Stimulated activated CD4-positive, alpha-beta T cell treated with anti-CD3 and anti-CD28 coated beads, Interleukin-4, amount 100 ng/mL, for 4 hours (primary cell): ENCODE measurements around the gene SLC16A13.

Experiments
- DNase-seq, 2 experiments: peaks; one replicate each; pipeline ENCODE4 v3.0.0-alpha.2; 2020

The SLC16A13 gene

DNA sequence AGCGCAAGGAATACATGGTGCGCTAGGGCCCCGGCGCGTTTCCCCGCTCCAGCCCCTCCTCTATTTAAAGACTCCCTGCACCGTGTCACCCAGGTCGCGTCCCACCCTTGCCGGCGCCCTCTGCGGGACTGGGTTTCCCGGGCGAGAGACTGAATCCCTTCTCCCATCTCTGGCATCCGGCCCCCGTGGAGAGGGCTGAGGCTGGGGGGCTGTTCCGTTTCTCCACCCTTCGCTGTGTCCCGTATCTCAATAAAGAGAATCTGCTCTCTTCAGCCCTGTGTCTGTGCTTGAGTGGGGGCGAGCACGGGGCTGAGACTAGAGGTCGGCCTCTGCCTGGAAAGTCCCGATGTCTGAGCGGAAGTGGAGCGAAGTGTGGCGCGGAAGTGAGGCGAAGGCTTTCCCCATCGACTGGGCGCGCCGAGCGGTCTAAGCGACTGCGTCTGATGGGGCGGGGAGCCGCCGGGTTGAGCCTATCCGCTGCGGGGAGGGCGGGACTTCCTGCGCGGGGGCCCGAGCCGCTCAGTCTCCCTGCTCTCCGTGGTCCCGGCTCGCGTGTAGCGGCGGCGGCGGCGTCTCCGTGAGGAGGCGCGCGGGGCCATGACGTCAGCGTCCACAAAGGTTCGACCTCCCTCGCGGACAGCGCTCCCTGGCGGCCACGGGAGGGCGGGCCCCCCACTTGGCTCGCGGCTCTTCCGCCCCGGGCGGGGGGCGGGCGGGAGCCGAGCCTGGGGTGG is 21.4 kb upstream of the SLC16A13 start:
- DNase-seq: peak; percentile 96 to 98

DNA sequence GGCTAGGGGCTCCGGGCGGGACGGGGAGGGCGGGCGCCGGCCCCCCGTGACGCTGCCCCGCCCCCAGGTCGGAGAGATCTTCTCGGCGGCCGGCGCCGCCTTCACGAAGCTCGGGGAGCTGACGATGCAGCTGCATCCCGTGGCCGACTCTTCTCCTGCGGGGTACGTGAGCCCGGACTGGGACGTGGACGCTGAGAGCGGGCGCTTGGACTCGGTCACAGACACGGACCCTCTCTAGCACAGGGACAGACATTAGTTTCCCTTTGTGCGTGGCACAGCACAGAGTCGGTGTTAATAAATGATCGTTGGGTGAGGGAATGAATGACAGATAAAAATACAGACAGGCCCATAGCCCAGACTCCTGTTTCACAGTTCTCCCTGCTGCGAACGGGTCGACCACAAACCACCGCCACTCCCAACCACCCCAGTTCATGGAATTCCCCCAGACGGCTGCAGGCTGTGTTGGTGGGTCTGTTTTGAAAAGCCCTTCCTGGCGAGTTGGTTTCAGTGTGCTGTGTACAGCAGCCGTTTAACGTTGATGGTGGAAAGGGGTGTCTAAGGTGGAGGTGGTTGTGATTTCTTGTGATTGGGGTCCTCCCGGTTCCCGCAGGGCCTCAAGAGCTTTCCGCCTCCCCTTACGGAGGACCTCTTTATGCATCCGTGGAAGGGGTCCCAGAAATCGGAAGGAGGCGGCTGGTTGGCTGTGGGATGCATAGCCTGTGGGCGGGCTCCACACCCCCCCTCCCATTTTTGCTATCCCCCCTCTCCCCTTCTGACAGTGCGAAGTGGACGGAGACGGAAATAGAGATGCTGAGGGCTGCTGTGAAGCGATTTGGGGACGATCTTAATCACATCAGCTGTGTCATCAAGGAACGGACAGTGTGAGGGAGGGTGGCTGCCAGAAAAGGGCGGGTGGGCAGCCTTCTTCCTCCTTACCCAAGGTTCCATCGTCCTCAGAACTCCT is 20.5 kb upstream of the SLC16A13 start:
- peak; percentile 59 to 79 for DNase-seq

DNA sequence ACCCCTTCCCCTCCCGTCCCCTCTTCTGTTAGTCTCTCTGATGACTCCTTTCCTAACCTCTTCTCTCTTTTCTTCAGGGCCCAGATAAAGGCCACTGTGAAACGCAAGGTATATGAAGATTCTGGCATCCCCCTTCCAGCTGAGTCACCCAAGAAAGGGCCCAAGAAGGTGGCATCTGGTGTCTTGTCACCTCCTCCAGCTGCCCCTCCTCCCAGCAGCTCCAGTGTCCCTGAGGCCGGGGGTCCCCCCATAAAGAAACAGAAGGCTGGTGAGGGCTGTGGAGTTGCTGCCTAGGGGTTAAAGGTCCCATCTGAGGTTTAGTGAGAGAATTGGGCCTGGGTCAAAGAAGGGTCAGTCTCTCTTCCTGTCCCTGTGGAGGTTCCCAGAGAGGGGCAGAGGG is 19.4 kb upstream of the SLC16A13 start:
- no peak for DNase-seq

DNA sequence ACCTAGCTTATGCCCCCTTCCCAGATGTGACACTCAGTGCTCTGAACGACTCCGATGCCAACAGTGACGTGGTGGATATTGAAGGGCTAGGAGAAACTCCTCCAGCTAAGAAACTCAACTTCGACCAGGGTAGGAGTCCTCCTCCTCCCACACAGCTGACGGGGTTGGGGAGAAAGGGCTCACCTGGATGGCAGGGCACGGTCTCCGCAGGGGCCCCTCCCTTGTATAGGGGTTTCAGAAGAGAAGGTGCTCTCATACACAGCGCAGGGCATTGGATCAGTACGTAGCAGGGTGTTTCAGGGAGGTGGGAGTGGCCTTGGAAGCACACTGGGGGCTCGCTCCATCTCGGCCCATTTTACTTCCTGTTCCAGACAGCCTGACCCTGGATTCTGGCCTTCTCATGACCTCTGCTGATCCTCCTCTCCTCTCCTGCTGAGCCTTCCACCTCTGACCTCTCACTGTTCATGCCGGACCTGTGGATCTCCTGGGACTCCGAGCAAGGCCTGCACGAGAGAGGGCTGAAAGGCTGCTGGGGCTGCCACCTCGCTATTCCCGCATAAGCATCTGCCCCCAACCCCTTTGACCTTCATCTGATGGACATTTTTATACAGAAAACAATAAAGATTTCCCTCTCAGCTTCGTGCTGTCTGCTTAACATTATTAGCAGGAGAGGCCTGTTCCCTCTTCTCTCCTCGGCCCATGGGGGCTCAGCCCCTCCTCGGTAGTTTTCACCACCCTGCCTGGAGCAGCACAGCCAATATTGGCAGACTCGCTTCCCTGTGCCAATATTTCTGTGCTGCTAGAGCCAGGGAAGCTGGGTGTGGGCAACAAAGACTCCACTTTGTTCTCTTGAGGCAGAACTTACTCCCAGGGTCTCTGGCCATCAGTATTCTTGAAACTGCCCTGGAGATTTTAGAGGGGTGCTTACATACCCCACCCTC is 18.7 kb upstream of the SLC16A13 start:
- no peak for DNase-seq

DNA sequence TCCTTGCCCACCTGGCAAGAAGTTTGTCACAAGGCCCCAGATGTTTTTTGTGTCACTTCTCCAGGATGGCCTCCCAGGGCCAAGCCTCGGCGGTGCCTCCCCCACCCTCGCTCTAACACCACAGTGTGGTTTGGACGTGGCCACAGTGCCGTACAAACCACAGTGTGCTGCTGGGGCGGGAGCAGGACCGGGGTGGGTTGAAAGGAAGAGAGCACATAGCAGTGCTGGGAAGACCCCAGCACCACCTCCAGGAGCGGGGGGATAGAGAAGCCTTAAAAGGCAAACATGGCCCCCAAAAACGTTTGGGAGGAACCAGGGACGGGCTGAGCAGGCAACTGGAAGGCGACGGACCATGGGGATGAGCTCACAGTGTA is 18.0 kb upstream of the SLC16A13 start:
- DNase-seq: no peak

DNA sequence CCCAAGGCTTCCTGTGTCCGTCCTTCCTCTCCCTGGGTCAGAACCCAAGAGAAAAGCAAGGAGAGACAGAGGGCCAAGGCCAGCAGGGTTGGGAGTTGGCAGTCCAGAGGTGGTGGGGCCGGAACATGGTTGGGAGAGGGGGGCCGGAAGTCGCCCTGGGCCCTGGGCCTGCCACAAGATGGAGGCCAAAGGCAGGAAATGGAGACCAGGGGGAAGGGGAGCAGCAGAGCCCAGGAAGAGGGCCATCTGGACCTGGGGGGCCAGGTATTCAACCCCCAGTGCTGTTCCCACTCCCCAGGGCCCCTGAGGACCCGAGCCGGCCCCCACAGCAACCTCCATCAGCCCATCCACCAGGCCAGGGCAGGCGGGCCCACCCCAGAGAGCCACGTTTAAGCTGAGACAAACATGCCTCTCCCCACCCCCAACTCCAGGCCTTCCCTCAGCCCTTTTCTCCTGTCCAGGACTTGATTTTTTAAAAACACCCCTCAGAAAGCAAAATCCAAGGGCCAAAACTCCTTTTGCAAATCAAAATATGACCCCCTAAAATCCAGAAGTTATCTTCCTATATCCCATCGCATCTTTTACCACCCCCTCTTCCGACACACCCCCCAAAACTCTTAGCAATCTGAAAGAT is 17.4 kb upstream of the SLC16A13 start:
- DNase-seq: no peak

DNA sequence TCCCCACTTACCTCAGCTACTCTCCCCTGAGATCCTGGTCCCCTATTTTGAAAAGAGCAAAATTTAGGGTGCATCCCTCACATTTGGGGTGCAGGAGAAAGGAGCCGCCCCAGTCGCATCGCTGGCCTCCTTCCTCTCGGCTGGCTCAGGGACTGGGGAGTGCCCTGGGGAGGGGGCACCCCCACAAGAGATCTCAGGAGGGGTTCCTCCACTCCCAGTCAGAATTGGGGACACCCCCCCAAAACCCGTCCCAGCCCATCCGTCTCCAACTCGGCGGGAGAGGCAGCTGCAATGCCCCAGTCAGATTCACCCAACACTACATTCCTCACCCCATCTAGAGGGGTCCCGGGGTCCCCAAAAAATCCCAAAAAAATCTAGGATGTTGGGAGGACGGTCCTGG is 16.4 kb upstream of the SLC16A13 start:
- DNase-seq: no peak

DNA sequence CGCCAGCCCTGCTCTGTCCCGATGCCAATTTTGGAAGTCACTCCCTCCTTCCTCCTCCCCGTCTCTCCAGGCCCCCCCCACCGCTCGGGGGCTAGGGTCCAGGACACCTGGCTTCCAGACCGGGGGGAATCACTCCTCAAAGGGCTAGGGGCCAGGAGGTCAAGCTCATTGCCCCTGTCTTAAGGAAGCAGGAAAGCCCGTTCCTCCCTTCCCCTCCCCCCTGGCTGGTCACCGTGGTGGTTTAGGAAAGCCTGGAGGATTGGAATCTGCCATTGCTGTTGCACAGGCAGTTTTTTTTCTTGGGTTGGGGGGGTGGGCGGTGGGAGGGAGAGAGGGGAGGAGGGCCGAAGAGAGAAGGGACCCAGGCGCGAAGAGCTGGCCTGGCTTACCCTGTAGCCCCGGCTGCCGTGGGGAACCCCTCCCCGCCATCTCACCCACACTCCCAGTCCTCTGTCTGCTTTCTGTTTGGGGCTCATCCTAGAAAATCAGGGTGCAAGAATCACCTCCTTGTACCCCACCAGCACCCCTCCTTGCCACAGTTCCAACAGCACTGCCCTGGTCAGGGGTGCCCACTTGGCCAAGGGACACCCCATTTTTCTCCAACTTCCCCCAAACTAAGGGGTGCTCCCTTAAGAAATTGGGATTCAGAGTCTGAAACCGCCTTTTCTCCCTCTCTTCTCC is 15.8 kb upstream of the SLC16A13 start:
- DNase-seq: no peak

DNA sequence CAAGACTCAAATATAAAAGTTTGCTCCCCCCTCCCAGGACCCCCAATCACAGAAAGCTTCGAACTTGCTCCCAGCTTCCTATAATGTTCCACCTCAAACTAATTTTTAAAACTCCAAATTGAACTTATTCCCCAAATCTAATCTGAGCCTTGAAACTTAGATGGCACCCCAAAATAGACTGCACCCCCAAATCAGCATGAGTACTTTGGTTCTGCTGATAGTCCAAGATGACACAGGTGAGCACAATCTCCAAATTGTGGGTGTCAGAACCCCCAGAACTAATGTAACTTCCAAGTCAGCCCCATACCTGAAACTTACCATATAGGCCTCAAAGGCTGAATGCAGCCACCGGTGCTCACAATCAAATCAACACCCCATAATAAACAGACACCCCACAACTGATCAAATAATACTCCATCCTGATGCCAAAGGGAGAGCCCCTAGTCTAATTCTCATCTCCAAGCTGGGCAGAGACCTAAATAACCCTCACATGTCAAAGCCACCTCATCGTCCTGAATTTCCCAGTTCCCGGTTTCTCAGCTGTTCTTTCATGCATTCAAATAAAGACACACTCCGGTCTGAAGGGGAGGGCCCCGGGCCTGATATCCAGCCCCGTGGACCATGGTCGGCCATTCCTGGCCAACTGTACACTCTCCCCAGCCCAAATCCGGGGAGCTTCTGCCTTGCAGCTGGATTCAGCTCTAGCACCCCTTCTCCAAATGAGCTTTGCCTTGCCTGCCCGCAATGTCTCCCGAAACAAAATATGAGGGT is 14.7 kb upstream of the SLC16A13 start:
- no peak for DNase-seq

DNA sequence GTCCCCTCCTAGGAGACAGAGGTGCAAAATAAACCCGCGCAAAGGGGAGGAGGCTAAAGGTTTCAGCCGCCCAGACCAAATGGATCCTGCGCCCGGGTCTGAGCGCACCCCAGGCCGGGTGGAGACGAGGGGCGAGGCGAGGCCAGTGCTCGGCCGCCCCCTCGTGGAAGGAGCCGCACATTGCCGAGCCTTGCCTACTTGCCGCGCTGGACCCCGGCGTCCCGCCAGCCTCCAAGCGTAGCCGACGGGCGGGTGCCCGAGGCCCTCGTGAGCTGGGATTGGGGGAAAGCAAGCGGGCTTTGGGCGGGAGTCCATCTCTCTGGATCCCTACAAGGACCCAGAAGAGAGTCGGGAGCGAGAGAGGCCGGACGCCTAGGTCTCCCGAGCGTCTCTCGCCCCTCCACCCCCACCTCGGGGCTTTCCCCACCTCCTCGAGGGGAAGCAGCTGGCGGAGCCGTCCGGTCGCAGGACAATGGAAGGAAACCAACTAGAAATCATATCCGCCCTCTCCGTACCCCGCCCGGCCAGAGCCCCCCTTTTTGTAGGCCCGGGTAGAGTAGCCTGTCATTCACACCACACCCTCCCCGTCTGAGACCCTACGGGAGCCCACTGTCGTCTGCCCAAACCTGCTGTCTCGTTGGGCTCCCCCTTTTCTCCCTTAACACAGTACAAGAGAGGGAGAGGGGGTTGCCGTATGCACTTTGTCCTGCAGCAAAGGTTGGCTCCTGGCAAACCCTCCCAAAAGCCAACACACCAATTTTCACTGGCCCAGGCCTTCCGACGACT is 13.6 kb upstream of the SLC16A13 start:
- DNase-seq: peak; percentile 65 to 80

DNA sequence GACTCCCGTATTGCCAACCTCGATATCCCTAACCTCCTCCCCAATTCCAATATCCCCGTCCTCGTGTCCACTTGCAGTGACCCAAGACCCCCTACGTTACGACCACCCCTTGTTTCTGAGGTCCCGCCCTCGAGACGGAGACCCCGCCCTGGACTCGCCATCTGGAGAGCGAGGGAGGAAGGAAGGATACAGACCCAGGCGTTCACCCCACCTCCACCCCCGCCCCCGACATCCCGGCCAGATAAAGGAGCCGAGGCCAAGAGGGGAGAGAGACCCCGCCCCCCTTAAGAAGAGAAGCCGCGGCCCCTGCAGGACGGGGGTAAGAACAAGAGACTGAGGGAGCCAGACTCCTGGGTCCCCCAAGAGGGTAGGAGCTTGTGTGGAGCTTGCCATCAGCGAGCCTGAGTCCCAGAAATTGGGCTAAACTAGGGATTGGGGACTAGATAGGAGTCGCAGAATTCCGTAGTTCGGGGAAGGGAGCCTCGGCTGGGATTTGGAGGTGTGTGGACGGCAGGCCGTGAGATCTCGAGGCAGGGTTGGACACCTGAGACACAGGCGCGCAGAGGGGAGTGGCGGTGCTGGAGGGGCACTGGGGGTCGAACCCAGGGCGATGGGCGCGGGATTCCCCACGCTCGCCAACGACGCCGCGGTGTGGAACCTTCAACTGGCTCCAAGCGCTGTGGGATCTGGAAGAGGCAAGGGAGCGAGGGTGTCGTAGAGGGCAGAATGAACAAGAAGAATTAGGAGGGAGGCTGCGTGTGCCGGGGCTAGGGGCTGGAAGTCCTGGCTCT is 12.8 kb upstream of the SLC16A13 start, which contains the start of gene BCL6B:
TSS of gene BCL6B (plus strand) at position 270 of the 791 bp plus-strand sequence. CDS start 622 bp downstream, outside the sequence.
- DNase-seq: no peak

DNA sequence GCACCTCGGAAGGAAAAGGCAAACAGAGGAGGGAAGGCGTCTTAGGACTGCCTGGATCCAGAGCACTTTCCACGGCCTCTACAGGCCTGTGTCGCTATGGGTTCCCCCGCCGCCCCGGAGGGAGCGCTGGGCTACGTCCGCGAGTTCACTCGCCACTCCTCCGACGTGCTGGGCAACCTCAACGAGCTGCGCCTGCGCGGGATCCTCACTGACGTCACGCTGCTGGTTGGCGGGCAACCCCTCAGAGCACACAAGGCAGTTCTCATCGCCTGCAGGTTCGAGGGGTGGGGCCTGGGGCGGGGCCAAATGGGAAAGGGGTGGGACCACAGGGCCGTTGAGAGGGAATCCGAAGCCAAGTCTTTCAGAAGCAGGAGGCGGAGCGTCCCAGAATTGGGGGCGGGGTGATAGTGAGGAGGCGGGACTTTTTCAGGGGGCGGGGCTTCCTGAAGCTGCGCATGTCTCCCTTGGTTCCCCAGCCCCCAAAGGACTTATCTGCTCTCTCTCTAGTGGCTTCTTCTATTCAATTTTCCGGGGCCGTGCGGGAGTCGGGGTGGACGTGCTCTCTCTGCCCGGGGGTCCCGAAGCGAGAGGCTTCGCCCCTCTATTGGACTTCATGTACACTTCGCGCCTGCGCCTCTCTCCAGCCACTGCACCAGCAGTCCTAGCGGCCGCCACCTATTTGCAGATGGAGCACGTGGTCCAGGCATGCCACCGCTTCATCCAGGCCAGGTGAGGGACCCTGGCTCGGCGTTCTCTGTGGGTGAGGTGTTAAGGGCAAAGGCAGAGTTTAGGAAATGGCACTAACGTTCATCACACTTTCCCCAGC is 12.0 kb upstream of the SLC16A13 start:
- peak; percentile 92 to 95 for DNase-seq

DNA sequence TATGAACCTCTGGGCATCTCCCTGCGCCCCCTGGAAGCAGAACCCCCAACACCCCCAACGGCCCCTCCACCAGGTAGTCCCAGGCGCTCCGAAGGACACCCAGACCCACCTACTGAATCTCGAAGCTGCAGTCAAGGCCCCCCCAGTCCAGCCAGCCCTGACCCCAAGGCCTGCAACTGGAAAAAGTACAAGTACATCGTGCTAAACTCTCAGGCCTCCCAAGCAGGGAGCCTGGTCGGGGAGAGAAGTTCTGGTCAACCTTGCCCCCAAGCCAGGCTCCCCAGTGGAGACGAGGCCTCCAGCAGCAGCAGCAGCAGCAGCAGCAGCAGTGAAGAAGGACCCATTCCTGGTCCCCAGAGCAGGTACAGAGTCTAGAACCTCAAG is 11.4 kb upstream of the SLC16A13 start:
- DNase-seq: no peak

DNA sequence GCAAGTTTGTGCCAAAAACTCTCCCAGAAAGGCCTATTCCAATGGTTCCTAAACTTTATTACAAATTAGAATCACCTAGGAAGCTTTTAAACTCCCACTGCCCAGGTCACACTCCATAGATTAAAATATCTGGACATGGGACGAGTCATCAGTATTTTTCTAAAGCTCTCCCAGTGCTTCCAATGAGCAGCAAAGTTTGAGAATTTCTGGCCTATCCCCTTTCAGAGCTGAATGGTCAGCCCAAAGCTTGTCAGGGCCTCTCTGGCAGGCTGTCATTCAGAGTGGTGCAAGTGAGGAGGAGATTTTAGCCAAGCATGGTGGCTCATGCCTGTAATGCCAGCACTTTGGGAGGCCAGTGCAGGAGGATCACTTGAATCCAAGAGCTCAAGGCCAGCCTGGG is 10.6 kb upstream of the SLC16A13 start:
- DNase-seq: no peak

DNA sequence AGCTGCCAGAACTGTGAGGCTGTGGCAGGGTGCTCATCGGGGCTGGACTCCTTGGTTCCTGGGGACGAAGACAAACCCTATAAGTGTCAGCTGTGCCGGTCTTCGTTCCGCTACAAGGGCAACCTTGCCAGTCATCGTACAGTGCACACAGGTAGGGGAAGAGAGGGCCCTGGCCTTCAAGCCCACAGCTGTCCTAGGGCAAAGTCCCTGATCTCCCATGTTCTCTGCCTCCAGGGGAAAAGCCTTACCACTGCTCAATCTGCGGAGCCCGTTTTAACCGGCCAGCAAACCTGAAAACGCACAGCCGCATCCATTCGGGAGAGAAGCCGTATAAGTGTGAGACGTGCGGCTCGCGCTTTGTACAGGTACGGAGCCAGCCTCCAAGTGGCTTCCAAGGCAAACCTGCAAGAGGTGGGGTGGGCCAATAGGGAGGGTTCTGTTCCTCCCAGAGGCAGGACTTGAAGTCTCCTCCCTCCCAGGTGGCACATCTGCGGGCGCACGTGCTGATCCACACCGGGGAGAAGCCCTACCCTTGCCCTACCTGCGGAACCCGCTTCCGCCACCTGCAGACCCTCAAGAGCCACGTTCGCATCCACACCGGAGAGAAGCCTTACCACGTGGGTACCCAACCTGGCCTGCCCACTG is 9.2 kb upstream of the SLC16A13 start:
- no peak for DNase-seq

DNA sequence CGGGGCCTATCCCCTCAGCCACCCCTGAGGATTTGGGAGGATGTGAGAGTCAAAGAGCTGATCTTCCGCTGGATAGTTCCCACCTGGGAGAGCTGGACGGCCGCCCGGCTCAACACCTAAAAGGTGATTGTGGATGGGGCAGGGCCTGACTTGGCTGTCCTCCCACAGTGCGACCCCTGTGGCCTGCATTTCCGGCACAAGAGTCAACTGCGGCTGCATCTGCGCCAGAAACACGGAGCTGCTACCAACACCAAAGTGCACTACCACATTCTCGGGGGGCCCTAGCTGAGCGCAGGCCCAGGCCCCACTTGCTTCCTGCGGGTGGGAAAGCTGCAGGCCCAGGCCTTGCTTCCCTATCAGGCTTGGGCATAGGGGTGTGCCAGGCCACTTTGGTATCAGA is 8.5 kb upstream of the SLC16A13 start:
- DNase-seq: no peak

DNA sequence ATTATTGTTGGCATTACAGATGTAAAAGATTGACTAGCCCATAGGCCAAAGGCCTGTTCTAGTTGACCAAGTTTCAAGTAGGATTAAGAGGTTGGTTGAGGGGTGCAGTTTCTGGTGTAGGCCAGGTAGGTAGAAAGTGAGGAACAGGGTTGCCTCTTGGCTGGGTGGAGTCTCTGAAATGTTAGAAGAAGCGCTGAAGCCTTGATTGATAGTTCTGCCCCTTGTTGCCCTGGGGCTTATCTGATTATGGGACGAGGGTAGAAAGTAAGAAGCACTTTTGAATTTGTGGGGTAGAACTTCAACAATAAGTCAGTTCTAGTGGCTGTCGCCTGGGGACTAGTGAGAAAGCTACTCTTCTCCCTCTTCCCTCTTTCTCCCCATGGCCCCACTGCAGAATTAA is 6.7 kb upstream of the SLC16A13 start:
- no peak for DNase-seq

DNA sequence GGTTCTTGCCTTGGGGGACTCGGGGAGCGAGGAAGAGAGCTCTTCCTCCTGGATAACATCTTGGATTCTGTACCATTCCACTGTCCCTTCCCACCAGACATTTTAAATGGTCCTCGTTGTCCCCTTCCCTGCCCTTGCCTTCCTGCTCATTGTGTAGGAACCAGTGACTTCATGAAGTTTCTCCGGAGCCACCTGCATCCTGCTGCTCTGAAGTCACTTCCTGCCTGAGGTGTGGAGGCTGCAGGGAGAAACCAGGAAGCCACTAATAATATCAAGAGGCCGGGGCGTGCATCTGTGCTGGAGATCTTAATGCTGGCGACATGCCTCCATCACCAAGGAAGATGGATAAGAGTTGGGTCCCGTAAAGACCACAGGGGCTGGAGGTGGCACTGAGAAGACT is 6.2 kb upstream of the SLC16A13 start:
- peak in 1 of 2 experiments; percentile 67 for DNase-seq
